Effector CD8-positive, alpha-beta T cell (primary cell): ENCODE measurements around the gene MTA1.

Source experiments
- DNase-seq: peaks from one replicate; lab custom pipeline; 2025; lab: John Stamatoyannopoulos, UW

MTA1 gene

DNA sequence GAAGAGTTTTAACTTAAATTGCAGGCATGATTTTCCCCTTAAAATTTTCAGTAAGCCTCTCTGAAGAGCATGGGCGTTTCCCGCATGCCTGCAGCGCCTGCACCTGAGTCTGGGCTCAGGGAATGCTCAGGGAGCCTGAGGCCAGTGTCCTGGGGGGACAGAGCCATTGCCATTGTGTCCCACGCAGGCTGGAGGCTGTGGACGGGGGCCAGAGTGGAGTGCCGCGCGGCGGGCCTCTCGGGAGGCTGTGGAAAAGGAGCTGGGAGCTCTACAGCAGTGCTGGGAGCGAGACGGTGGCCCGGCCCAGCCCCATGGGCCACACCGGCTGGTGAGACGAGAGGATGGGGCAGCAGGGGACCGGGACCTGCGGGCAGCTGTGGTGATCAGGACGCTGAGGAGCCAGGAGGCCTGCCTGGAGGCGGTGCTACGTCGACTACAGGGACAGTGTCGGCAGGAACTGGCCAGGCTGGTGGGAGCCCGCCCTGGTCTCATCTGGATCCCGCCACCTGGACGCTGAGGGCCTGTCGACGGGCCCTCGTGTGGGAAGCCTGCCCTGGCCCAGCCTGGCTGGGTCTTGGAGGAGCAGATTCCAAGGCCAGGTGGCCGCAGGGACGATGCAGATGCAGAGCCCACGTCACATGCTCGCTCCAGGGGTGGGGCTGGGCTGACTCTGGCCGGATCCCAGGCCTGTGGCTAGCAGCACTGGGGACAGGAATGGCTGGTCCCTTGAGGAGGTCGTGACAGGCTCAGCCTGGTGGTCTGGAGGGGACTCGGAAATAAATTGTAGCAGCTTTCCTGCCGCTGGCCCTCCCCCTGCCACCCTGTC is 79.0 kb downstream of the MTA1 start:
- no peak for DNase-seq

DNA sequence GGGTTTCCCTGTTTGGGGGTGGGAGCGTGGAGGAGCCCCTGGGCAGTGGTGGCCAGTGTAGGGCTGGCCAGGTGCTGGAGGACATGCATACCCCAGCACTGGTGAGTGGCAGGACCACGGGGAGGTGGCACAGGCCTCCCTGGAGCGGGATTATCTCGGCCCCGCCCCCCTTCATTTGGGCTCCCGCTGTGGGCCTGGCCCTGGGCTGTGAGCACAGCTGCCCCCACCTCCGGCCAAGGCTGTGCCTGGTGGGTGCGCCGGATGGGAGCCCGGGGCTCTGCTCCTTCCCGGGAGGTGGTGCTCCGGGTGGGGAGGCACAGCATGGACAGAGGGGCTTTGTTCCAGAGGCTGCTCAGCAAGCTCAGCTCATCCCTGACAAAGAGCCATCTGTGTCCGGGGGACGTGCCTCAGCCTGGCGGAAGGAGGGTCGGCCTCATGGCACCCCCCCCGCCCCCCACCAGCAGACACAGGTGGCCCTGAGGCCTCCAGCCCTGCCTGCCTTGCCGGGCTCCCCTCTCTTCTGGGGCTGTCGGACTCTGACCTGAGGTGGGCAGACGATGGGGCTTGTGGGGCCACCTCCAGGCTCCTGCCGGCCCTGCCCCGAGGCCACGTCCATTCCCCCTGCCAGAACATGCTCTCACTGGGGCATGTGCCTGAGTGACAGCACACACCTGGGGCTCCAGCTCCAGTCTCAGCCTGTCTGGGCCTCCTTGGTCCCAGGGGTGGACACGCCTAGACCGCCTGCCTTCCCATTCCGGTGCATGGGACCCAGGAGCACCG is 79.8 kb downstream of the MTA1 start:
- no peak for DNase-seq

DNA sequence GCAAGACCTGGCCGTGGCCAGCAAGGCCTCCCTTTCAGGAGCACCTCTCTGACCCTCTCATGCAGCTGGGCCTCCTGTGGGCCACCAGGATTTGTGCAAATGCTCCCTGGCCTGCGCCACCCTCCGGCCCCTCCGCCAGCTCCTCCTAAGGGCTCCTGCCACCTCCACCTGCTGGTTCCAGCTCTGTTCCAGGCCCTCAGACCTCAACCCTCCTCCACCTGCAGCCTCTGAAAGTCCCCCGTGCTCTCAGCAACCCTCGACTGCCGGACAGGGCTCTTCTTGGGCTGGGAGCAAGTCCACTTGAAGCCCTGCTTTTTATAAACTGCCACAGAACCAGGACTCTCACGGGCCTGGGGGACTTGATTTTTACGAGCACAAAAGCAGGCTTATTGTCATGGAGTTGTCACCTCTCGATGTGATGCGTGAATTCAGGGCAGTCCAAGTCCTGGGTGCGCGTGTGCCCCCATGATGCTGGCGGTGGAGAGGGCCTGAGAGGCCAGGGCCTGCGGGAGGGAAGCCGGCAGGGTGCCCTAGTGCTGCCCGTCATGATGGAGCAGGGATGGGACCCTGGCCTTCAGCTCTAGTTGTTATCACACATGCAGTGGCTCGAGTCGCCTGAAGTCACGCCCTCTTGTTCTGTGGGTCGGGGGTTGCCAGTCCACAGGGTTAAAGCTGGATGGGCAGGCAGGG is 80.6 kb downstream of the MTA1 start:
- no peak for DNase-seq

DNA sequence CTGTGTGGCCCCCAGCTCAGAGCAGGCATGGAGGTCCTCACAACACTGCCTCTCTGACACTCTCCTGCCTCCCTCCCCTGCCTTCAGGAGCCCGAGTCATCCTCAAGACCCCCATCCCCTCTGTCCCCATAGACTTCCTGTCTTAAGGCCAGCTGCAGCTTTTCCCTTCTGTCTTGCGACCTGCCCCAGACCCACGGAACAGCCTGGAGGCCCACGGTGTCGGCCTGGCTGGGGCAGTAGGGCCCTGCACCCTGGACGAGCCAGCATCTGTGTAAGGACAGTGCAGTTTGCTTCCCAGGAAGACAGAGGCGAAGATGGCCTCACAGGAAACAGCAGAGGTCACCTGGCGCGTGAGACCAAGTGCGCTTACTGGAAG is 81.1 kb downstream of the MTA1 start:
- no peak for DNase-seq

DNA sequence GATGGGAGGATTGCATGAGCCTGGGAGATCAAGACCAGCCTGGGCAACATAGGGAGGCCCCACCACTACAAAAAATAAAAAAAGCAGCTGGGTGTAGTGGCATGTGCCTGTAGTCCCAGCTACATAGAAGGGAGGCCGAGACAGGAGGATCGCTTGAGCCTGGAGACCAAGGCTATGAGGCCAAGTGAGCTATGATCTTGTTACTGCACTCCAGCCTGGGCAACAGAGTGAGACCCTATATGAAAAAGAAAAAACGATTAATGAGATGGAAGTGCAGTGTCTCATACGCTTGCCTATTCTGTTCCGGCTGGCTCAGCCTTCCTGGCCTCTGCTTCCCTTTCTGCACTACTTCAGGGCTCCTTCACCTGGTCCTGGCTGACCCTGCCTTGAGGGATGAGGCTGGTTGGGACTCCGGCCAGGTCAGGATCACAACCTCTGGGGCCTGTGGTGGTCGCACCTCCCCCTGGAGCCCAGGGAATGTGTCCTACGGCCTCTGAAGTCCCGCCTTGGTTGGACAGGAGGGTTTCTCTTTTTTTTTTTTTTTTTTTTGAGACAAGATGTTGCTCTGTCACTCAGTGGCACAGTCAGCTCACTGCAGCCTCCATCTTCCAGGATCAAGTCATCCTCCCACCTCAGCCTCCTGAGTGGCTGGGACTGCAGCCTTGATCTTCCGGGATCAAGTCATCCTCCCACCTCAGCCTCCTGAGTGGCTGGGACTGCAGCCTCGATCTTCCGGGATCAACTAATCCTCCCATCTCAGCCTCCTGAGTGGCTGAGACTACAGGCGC is 82.1 kb downstream of the MTA1 start:
- no peak for DNase-seq

DNA sequence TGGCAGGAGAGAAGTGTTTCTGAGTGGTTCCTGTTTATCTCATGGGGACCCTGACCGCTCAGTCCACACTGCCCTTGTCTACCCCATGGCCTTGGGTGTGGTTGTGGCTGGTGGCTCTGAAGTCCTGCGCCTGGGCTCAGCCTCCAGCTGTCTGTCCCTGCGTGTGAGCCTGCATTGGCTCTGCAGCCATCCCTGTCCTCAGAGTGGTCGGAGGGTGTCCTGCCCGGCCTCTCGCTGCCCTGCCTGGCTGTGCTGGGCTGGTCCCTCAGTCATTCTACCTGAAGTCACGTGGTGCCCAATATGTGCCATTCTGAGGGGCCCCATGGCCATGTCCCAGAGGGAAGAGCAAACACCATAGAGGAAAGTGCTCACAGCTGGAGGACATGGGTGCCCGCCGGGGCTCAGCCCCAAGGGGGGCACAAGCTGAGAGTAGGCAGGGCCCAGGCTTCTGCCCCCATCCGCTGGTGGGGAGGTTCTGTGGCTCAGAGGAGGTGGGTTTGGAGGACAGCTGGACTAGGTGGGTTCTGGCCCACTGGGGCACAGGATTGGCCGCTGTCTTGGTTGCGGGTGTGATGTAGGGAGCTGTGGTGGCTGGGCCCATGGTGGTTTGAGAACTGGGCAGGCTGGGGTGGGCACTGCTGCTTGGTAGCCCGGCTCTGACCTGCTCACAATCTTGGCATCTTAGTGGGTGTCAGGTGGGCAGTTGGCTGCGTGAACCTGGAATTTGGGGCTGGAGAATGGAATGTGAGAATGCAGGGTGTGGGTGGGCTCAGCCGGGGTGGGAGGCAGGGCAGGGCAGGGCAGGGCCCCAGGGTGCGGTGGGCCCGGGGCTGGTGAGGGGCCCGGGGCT is 83.0 kb downstream of the MTA1 start:
- DNase-seq = no peak

DNA sequence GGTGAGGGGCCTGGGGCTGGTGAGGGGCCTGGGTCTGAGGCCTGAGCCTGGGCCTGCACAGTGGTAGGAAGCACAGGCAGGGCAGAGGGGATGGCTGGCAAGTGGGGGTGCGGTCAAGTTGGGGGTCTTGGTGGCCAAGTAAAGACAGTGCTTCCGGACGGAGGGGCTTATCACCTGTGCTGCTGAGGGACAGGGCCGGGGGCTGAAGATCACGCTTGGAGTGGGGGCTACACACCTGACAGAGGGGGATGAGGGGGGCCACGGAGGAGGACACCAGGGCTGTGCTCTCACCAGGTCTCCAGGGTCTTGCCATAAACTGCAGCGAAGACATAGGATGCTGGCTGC is 83.6 kb downstream of the MTA1 start:
- DNase-seq = no peak

DNA sequence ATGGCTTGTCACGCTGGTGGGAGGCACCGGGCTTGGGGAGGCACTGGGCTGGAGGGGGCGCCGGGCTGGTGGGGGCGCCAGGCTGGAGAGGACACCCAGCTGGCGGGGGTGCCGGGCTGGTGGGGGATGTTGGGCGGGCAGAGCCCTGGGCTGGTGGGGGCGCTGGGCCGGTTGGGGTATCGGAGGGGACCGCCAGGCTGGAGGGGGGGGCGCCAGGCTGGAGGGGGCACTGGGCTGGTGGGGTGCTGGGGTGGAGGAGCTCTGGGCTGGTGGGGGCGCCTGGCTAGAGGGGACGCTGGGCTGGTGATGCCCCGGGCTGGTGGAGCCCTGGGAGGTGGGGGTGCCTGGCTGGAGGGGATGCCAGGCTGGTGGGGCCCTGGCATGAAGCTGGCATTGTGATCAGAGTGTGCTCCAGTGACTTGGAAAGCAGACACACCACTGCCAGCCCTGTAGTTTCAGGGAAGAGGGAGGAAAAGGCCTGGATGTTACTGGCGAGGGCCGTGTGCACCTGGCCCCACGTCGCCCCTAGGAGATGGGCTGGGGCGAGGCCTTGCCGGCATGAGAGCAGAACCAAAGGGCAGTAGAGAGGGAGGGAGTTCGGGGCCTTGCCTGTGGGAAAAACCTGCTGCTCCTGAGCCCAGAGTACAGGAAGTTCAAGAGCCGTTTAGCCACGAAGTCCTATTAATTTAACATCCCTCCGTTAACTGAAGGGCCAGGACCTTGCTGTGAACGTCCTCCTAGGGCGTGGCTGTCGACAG is 84.5 kb downstream of the MTA1 start:
- no peak for DNase-seq

DNA sequence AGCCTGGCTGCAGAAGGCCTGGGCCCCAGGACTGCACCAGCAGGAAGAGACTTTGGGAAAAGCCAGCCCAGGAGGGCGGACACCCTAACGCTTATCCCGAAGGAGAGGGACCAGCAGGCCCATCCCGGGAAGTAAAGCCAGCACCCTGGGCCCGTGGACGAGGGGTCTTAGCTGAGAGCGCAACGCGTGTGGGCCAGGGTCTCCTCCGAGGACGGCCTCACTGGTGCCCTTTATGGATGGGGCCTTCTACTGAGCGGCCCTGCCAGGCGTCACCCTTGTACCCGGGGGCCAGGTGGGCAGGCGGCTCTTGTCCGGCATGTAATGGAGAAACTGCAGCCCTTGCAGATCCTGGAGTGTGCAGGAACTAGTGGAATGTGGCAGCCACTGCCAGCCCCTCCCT is 85.5 kb downstream of the MTA1 start:
- no peak for DNase-seq

DNA sequence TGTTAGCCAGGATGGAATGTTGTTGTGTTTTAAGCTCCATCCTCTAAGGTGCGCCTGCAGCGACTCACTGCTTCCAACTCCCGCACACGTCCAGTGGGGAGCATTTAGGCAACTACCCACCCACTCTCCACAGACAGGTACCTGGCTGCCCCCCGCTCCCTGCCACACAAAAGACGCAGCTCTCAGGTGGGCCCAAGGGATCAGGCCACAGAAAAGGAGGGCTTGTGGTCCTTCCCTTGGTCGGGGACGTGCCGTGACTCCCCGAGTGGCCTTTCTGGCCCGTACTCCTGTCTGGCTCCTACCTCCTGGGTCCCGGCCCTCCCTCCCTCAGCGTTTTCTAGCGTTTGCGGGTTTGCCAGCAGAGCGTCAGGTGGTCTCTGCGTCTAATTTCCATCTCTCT is 87.6 kb downstream of the MTA1 start:
- DNase-seq = no peak

DNA sequence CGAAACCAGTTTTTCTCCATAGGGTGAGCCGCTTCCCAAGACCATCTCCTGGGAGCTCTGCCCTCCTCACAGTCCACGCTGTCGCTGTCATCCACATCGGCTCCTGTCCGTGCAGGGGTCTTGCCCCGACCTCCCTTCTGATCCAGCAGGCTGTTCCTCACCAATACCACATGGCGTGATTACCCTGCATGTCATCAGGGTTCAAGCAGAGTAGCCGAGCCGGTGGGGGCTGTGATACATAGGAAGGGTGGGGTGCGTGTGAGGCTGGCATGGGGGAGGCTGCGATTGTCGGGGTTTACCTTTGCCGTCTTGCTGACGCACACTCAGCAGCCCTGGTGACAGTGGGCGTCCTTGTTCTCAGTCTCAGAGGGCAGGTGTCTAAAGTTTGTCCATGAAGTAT is 88.4 kb downstream of the MTA1 start:
- DNase-seq = no peak

DNA sequence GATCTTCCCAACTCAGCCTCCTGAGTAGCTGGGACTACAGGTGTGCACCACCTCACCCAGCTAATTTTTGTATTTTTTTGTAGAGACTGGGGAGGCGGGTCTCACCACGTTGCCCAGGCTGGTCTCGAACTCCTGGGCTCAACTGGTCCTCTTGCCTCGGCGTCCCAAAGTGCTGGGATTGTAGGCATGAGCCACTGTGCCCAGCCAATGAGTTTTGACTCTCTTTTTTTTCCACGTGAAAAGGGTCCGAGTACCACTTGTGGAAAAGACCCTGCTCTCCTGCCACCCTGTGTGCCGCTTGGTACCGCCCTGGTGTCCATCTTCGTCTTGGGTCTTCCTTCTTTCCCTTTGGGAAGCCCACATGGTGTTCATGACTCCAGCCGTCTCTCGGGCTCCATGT is 89.0 kb downstream of the MTA1 start:
- DNase-seq = no peak

DNA sequence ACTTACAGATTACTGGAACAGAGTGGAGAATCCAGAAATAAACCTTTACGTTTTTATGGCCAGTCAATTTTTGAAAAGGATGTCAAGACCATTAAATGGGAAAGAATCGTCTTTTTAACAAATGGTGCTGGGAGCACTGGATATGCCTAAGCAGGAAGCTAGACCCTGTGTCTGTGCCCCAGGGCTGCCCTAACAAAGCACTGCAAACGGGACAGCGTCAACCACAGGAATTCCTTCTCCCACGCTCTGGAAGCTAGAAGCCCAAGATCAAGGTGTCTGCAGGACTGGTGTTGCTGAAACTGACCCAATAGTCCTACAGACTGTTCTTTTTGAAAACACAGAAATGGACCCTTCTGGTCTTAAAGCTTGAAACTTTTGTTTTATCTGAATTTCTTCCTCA is 97.5 kb downstream of the MTA1 start:
- DNase-seq = no peak

DNA sequence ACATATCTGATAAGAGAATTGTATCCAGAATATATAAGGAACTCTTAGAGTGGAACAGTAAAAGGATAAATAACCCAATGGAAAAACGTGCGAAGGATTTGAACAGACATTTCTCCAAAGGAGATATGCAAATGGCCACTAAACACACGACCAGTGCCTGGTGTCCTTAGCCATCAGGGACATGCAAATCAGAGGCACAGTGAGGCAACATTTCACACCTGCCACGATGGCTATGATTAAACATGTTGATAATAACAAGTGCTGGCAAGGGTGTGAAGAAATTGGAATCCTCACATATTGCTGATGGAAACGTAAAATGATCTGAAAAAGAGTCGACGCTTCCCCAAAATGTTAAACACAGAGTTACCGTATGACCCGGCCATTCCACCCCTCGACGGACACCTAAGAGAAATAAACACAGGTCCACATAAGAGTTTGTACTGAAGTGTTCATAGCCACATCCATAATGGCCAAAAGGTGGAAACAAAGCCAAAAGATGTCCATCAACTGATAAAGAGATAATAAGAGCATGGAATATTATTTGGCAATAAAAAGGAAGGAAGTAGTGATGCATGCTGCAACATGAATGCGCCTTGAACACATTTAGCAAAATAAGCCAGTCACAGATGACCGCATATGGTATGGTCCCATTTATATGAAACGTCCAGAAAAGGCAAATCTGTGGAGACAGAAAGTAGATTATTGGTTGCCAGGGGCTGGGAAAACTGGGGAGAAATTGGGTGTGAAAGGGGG is 100.5 kb downstream of the MTA1 start:
- no peak for DNase-seq
